Stimulated activated CD8-positive, alpha-beta memory T cell treated with anti-CD3 and anti-CD28 coated beads, Interleukin-4, amount 100 ng/mL, for 1 hour (primary cell): ENCODE data around the gene MAST2.
"Not testable (repeated sequence)": the region's sequence is repeated elsewhere in the genome, so short reads cannot be mapped to it uniquely, and the experiment has no call there.

Experiments
- DNase-seq, 2 donors: peaks; one replicate each; pipeline ENCODE4 v3.0.0-alpha.2; 2020; ENCODE audit warnings: low read depth in 2 of 2, low spot score in 1 of 2

The MAST2 gene

GRCh38 chr1:46056325-46056724, 252.9 kb downstream of the MAST2 start:
- no peak for DNase-seq

GRCh38 chr1:46057215-46057614, 253.8 kb downstream of the MAST2 start:
- DNase-seq, result not testable (repeated sequence)

- DNase-seq, result no peak
These were observed 254.4 kb downstream of the MAST2 start for GRCh38 chr1:46057781-46058180.

GRCh38 chr1:46058936-46059335, 255.5 kb downstream of the MAST2 start:
- no peak for DNase-seq

- DNase-seq, result no peak
These were observed 257.7 kb downstream of the MAST2 start for GRCh38 chr1:46061146-46061545.

GRCh38 chr1:46062651-46063319, 259.4 kb downstream of the MAST2 start:
- DNase-seq, result no peak

- DNase-seq, result no peak
These were observed 261.3 kb downstream of the MAST2 start for GRCh38 chr1:46064708-46065107.

- no peak for DNase-seq
These were observed 262.0 kb downstream of the MAST2 start for GRCh38 chr1:46065405-46065804.

GRCh38 chr1:46067652-46068051, 264.2 kb downstream of the MAST2 start:
- no peak for DNase-seq

GRCh38 chr1:46068525-46068924, 265.1 kb downstream of the MAST2 start:
- no peak for DNase-seq

- DNase-seq, result no peak
These were observed 266.9 kb downstream of the MAST2 start for GRCh38 chr1:46070164-46070814.

- no peak for DNase-seq
These were observed 269.6 kb downstream of the MAST2 start for GRCh38 chr1:46072975-46073374.

GRCh38 chr1:46076343-46076742, 272.9 kb downstream of the MAST2 start:
- no peak for DNase-seq

- no peak for DNase-seq
These were observed 274.2 kb downstream of the MAST2 start for GRCh38 chr1:46077644-46078043.

GRCh38 chr1:46080257-46080656, 276.8 kb downstream of the MAST2 start:
- DNase-seq, result no peak

GRCh38 chr1:46081206-46081605, 277.8 kb downstream of the MAST2 start:
- no peak for DNase-seq

GRCh38 chr1:46081619-46082018, 278.2 kb downstream of the MAST2 start:
- DNase-seq, result no peak

- DNase-seq, result no peak
These were observed 280.2 kb downstream of the MAST2 start for GRCh38 chr1:46083579-46083978.

- DNase-seq, result no peak
These were observed 281.4 kb downstream of the MAST2 start for GRCh38 chr1:46084553-46085451.
